Motor neuron (in vitro differentiated cells): Measurements from ENCODE around the gene SLC7A6OS. TPM values are rescaled to one million over a fixed set of nuclear protein-coding genes. Genes with fewer than 3 reads are reported as not detected.

ENCODE experiments used
- ATAC-seq, 8 experiments: fragments of 200-7000 bp; cut with Tn5 transposase; replicated peaks in 6 of 8; 2 replicates each; pipeline ENCODE4 v1.8.0; 2021; ENCODE audit warnings: mild to moderate bottlenecking in 8 of 8, moderate library complexity in 8 of 8
- H3K27ac ChIP-seq, 2 donors: fragments of 250-450 bp; sonication (Bioruptor Pico); 2 replicates each; pipeline ENCODE4 v1.9.0; 2021; ENCODE audit warnings: antibody characterized with exemption in 2 of 2, mild to moderate bottlenecking in 2 of 2, moderate library complexity in 1 of 2
- H3K4me1 ChIP-seq, 2 donors: fragments of 250-450 bp; sonication (Bioruptor Pico); replicated peaks in 1 of 2; 2 replicates each; pipeline ENCODE4 v1.6.1; 2021; ENCODE audit warnings: antibody characterized with exemption in 2 of 2, mild to moderate bottlenecking in 2 of 2, moderate library complexity in 1 of 2
- H3K4me3 ChIP-seq, 5 donors: fragments of 250-450 bp; sonication (Bioruptor Pico); 2 replicates each; pipeline ENCODE4 v1.9.0; 2021; ENCODE audit warnings: antibody characterized with exemption in 5 of 5, mild to moderate bottlenecking in 5 of 5, moderate library complexity in 4 of 5
- whole genome bisulfite sequencing, 10 experiments: fragments of 450-650 bp; shearing (Covaris generic); methylation state at CpG; one replicate each; pipeline ENCODE4 v1.0.0; 2022; 5-methylcytosine and 5-hydroxymethylcytosine counted together
- in situ Hi-C, 9 experiments: fragments of 400-800 bp; cut with MboI; loops; one replicate each; pipeline ENCODE4 v1.15.0; 2021; ENCODE audit warnings: low sequenced_read_pairs in 9 of 9, low pct_unique_long_range_greater_than_20kb in 2 of 9; ENCODE audit not compliant: unreplicated experiment in 9 of 9
- total RNA-seq, 8 experiments: library from RNA; unstranded; fragments of 300-600 nt; gene quantifications; 2 replicates each; pipeline versions ENCODE4 v1.2.3 to v1.2.4, GENCODE V29; 2022

Gene SLC7A6OS
- total RNA-seq, 8 experiments from 2014 or later, result 12.7 to 29.4 (median 17.9) TPM

GRCh38 chr16:68350813-68351350 is 40.1 kb upstream of the SLC7A6OS start:
- in situ Hi-C loops, result no loop called here
- ATAC-seq, result peak in 2 of 8 experiments; percentile 85 to 90
- H3K4me3 ChIP-seq, result no peak overlapping the region
- 80 to 100% (median 93%) methylated on average over 1 to 4 of the region's 10 CpGs; no CpG with 5 or more reads in 2 of the 10 experiments for WGBS, 10 experiments
- no peak overlapping the region for H3K27ac ChIP-seq
- H3K4me1 ChIP-seq, result no peaks in the 10 kb centered on the region

DNA sequence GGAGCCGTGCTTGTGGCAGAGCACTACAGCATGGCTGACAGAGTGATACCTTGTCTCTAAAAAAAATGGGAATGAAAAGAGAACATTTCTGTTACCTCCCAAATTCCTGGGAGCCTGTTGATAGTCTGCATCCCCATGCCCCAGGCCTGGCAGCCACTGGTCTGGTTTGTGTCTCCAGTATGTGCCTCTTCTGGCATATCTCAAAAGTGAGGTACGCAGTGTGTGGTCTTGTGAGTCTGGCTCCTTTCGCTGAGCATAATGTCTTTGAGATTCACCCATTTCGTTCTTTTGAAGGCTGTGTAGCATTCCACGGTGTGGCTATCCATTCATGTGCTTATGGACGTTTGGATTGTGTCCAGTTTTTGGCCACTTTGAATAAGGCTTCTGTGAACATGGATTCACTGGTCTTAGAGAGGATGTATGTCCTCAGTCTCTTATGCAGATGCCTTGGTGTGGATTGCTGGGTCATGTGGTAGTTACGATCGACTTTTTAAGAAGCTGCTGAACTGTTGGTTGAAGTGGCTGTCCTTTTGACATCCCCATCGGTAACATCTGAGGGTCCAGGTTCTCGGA is 39.2 kb upstream of the SLC7A6OS start:
- 69 to 100% (median 93%) methylated on average over 1 to 10 of the region's 10 CpGs for WGBS, 10 experiments
- Histone ChIP-seq H3K4me1 (no peaks in the 10 kb centered on the region), H3K27ac (no peak overlapping the region), H3K4me3 (no peak overlapping the region)
- in situ Hi-C loops, result no loop called here
- no peak for ATAC-seq

DNA sequence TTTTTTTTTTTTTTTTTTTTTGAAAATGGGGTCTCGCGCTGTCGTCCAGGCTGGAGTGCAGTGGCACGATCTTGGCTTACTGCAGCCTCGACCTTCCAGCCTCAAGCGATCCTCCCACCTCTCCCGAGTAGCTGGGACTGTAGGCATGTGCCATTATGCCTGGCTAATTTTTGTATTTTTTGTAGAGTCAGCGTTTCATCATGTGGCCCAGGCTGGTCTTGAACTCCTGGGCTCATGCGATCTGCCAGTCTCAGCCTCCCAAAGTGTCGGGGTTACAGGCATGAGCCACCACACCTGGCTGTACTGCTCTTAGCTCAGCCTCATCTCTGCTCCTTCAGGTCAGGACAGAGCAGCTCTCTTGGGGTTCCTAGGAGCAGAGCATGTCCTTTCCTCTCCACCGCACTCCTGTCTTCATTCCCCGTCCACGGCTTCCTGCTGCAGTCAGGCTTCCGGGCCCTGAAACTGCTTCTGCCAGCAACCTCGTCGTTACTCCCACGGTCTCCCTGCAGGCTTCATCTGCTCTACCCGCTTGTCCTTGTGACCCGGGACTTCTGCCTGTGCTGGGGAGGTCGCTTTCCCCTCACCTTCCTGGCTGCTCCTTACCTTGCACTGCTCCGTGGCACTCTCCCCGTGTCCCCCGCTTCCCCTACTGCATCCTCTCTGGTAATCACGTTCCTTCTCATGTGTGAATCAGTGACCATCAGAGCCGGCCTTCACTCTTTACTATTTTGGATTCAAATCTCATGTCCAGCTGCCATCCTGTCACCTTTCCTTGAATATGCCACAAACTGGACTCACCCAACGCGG is 38.1 kb upstream of the SLC7A6OS start:
- no peaks in the 10 kb centered on the region for H3K4me1 ChIP-seq
- ATAC-seq, result no peak
- no peak overlapping the region for H3K27ac ChIP-seq
- 82 to 100% (median 95%) methylated on average over 1 to 15 of the region's 27 CpGs; no CpG with 5 or more reads in 1 of the 10 experiments for WGBS, 10 experiments
- no peak overlapping the region for H3K4me3 ChIP-seq
- in situ Hi-C loops, result no loop called here

DNA sequence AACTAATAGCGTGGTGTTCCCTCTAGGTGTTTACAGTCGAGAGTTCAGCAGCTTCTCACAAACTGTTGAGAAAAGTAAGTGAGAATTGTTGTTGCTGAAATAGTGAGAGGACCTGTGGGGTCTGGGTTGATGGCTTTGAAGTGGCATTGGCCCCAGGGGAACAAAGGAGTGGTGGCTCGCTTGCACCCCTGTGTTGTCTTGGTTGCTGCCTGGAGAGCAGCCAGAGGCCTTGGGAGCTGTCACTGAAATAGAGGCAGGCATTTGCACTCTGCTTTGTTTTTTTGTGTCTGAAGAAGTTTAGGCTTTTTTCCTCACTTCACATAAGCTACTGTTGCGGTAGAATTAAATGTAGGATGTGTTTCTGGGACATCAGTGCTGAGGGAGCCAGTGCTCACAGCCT is 36.9 kb upstream of the SLC7A6OS start:
- ATAC-seq, result peak in 1 of 8 experiments; percentile 40
- 60 to 100% (median 86%) methylated on average over 1 to 2 of the region's 4 CpGs; no CpG with 5 or more reads in 4 of the 10 experiments for WGBS, 10 experiments
- Histone ChIP-seq H3K27ac (no peak overlapping the region), H3K4me3 (no peak overlapping the region), H3K4me1 (no peaks in the 10 kb centered on the region)
- in situ Hi-C loops, result no loop called here

- H3K4me3 ChIP-seq, result no peak overlapping the region
- no peak for ATAC-seq
- in situ Hi-C loops, result no loop called here
- no peak overlapping the region for H3K27ac ChIP-seq
- WGBS, 10 experiments, result 80% methylated on average over 1 of the region's 12 CpGs; no CpG with 5 or more reads in 9 of the 10 experiments
- no peaks in the 10 kb centered on the region for H3K4me1 ChIP-seq
Observed at GRCh38 chr16:68346892-68347480, 36.2 kb upstream of the SLC7A6OS start.

DNA sequence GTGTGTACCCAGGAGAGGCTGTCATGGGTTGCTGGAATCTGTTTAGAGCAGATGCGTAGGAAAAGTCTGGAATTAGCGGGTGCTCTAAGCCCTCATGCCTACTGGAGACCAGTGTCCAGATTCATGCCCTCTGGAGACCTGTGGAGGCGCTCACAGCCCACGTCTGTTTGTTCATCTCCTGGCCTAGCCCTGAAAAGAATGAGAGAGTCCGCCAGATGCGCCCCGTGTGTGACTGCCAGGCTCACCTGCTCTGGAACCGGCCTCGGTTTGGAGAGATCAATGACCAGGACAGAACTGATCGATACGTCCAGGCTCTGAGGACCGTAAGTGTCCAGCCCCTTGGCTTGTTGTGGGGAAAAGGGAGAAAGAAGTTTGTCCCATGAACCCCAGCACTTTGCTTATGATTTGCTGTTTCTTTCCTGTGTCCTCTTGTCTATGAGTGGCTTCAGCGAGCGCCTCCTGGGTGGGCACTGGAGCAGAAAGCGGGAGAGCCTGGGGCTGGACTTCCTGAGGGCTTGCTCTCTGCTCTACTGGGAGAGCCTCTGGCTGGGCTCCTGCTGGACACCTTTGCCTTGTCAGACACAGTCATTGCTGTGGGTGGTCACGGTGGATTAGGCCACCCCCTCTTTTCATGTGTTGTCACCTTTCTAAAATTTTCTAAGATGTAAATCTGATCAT is 35.4 kb upstream of the SLC7A6OS start:
- Histone ChIP-seq H3K4me3 (no peak overlapping the region), H3K4me1 (no peaks in the 10 kb centered on the region), H3K27ac (no peak overlapping the region)
- 67 to 100% (median 94%) methylated on average over 1 to 9 of the region's 16 CpGs; no CpG with 5 or more reads in 2 of the 10 experiments for WGBS, 10 experiments
- ATAC-seq, result no peak
- in situ Hi-C loops, result no loop called here

GRCh38 chr16:68345351-68345810 is 34.6 kb upstream of the SLC7A6OS start:
- Histone ChIP-seq H3K4me3 (no peak overlapping the region), H3K27ac (no peak overlapping the region), H3K4me1 (no peaks in the 10 kb centered on the region)
- WGBS, 10 experiments, result 0 to 100% (median 83%) methylated on average over 1 to 9 of the region's 11 CpGs; no CpG with 5 or more reads in 2 of the 10 experiments
- no peak for ATAC-seq
- in situ Hi-C loops, result no loop called here

GRCh38 chr16:68344252-68344651 is 33.5 kb upstream of the SLC7A6OS start:
- in situ Hi-C loops, result no loop called here
- Histone ChIP-seq H3K4me1 (no peaks in the 10 kb centered on the region), H3K27ac (no peak overlapping the region), H3K4me3 (no peak overlapping the region)
- ATAC-seq, result no peak
- 76 to 100% (median 93%) methylated on average over 2 to 11 of the region's 11 CpGs; no CpG with 5 or more reads in 2 of the 10 experiments for WGBS, 10 experiments

DNA sequence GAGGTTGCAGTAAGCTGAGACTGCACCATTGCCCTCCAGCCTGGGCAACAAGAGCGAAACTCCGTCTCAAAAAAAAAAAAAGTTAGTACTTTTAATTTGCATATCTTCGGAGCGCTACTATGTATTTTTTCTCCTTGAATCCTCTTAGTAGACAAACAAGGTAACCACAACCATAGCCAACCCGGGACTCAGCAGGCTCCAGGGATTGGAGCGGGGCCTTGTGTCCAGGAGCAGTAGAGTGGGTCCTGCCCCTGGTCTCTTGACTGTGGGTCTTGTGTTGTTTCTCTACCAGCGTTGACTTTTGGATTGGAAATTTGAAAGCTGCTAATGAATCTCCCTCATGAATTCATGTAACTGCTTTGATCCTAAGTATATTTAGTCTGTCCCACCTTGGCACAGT is 32.4 kb upstream of the SLC7A6OS start:
- Histone ChIP-seq H3K4me3 (no peak overlapping the region), H3K27ac (no peak overlapping the region), H3K4me1 (no peaks in the 10 kb centered on the region)
- no peak for ATAC-seq
- in situ Hi-C loops, result no loop called here
- 92 to 100% (median 96%) methylated on average over 1 to 6 of the region's 7 CpGs; no CpG with 5 or more reads in 3 of the 10 experiments for WGBS, 10 experiments

DNA sequence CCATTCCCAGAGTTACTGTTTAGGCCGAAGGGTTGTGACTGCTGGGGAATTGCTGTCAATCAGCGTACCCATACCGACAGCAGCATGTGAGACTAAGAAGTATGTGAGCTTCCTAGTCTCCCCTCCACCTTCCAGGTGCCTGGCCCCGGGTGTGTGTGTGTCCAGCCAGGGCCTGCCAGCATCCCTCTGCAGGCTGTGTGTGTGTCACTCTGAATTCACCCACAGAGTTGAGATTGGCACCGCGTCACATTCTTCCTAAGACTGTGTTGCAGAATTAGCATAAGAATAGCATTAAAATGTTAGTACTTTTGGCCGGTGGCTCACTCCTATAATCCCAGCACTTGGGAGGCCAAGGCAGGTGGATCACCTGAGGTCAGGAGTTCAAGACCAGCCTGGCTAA is 31.9 kb upstream of the SLC7A6OS start:
- WGBS, 10 experiments, result 29 to 90% (median 81%) methylated on average over 1 to 7 of the region's 7 CpGs; no CpG with 5 or more reads in 2 of the 10 experiments
- H3K27ac ChIP-seq, result no peak overlapping the region
- H3K4me1 ChIP-seq, result no peaks in the 10 kb centered on the region
- H3K4me3 ChIP-seq, result no peak overlapping the region
- no peak for ATAC-seq
- in situ Hi-C loops, result no loop called here

- in situ Hi-C loops, result no loop called here
- H3K4me3 ChIP-seq, result no peak overlapping the region
- 83 to 100% (median 95%) methylated on average over 1 to 6 of the region's 13 CpGs; no CpG with 5 or more reads in 1 of the 10 experiments for WGBS, 10 experiments
- H3K4me1 ChIP-seq, result no peaks in the 10 kb centered on the region
- no peak overlapping the region for H3K27ac ChIP-seq
- ATAC-seq, result no peak
Observed at GRCh38 chr16:68339214-68339613, 28.5 kb upstream of the SLC7A6OS start.

- 82 to 100% (median 100%) methylated on average over 1 to 8 of the region's 16 CpGs; no CpG with 5 or more reads in 2 of the 10 experiments for WGBS, 10 experiments
- Histone ChIP-seq H3K4me3 (no peak overlapping the region), H3K27ac (no peak overlapping the region), H3K4me1 (no peaks in the 10 kb centered on the region)
- ATAC-seq, result no peak
- in situ Hi-C loops, result no loop called here
Observed at GRCh38 chr16:68338326-68339119, 27.8 kb upstream of the SLC7A6OS start.
